ENCODE results near the gene PXDN.

Gene PXDN

GRCh38 chr2:1754461-1755170, 10.3 kb upstream of the PXDN start:
- no peak for DNase-seq

GRCh38 chr2:1754046-1754445, 9.7 kb upstream of the PXDN start:
- DNase-seq: no peak

DNA sequence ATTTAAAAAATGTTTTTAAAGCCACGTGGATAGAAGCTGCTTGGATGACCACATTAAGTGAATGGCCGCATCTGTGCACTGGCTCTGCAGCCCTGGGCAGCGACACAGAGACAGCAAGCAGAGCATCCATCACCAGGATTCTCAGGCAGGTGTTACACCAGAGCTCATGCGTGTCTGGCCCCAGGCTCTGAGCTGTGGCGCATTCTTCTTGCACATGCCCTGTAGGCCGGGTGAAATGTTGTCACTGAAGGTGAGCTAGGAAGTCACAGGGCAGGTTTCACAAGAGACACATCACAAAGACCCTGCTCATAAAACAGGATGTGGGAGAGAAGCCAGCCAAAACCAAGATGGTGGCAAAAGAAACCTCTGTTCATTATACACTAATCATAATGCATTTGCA, 8.4 kb upstream of the PXDN start:
- no peak for DNase-seq

DNA sequence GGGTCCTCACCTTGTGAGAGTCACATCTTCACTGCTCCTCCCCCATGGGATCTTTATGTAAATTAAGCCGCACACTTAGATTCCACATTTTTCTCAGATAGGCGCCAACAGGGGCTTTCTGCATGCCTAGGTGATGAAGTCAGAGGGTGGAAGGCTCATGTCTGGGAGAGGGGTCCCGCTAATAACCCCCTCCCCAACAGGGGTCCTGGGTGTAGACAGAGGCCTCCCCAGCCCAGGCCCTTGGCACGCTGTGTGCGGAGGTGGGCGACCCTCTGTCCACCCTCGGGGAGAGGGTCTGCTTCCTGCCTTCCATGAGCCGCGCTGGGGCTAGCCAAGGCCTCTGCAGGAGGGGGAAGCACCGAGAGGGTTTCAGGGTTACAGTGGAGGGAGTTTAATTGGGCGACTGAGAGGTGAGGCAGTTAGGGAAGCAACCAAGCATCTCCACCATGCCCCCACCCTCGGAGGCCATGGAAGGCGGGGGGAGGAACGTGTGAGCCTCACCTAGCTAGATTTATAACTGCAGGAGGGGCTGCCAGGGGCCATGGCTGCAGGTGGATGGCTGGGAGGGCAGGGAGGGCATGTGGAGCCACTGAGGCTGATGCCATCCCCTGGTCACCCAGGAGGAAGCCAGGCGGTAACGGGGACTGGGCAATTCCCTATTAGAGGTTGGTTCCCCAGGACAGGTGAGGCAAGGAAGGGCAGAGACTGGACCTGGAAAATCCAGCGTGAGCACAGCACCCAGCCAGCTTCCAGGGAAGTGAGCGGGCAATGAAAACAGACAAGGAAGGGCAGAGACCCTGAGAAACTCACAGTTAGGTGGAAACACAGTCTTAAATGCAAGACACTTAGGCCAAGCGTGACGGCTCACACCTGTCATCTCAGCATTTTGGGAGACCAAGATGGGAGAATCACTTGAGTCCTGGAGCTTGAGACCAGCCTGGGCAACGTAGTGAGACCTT, 7.7 kb upstream of the PXDN start:
- no peak for DNase-seq

GRCh38 chr2:1750933-1751766, 6.8 kb upstream of the PXDN start:
- peak; percentile 64 for DNase-seq

- DNase-seq: no peak
These were observed 6.1 kb upstream of the PXDN start for GRCh38 chr2:1750270-1750932.

DNA sequence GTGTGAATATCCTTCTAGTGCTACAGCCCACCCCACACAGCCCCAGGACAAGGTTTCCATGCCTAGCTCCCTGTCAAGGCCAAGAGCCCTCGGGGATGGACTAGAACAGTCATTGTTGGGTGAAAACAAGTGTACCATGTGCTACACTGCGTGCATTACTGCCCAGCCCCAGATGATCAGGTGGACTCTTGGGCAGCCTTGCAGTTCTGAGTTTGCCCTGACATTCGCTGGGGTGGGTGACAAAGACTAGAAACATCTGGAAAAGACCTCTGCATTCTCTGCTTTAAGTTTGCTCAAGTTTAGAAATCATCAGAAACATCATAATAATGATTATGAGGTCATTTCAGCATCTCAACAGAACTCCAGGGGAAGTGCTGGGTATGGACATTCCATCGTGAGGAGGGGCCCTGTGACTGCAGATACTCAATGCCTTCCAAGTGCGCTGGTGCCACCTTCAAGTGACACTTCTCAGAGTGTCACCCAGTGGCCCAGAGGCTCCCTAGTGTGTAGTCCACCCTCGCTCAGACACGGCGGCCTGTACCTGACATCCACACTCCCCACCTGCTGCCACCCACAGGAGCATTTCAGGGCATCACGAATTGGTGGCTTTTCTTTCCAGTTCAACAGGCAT, 5.3 kb upstream of the PXDN start:
- DNase-seq: no peak

DNA sequence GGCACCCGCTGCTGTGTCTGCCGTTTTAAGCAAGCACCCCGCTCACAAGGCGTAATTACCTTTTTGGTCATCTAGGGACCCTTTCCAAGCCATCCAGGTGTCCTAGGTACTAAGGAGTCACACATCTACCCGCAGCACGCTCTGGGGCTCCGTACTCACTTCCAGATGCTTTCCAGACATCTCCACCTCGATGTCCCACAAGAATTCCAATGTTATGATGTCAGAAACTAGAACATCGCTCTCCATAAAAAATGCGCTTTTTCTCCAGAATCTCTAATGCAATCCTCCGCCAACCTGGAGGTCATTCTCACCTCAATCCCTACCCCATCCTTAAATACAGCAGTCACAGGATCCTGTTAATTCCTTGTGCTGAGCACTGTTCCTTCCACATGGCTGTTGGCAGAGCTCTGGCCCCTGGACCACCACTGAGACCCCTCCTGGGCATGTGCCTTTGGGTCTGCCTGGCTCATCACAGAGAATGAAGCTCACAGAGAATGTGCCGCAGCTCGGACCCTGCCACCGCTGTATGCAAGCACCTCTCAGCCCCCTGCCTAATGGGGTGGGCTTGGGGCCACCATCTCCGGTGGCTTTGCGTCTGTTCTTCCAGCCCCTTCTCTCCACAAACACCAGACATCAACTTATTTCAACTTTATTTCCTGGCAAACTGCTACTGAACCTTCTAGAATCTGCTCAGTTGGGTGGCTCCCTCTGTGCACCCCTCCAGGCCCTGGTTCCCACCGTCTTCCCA, 4.6 kb upstream of the PXDN start:
- no peak for DNase-seq

GRCh38 chr2:1748176-1748740, 3.9 kb upstream of the PXDN start:
- DNase-seq: no peak

GRCh38 chr2:1747065-1747941, 3.0 kb upstream of the PXDN start:
- DNase-seq: no peak

DNA sequence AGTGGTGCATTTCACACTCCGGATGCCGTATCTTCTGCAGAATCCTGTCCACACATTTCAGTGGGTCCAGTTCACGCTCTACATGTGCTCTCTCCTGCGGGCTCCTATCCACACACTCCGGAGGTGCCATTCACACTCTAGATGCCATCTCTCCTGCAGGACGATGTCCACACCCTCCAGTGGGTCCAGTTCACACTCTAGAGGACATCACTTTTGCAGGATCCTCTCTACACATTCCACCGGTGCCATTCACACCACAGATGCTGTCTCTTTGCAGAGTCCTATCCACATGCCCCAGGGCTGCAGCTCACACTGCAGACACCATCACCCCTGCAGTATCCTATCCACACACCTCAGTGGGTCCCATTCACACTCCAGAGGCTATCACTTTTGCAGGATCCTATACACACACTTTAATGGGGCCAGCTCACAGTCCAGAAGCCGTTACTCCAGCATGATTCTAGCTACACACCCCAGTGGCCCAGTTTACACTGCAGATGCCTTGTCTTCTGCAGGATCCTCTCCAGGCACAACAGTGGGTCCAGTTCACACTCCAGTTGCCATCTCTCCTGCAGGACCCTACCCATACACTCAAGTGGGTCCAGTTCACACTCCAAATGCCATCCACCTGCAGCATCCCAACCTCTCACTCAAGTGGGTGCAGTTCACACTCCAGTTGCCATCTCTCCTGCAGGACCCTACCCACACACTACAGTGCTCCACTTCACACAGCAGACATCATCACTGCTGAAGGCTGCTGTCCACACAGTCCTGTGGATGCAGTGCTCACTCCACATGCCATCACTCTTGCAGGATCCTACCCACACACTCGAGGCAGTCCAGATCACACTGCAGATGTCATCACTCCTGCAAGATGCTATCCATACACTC, 2.1 kb upstream of the PXDN start:
- no peak for DNase-seq

DNA sequence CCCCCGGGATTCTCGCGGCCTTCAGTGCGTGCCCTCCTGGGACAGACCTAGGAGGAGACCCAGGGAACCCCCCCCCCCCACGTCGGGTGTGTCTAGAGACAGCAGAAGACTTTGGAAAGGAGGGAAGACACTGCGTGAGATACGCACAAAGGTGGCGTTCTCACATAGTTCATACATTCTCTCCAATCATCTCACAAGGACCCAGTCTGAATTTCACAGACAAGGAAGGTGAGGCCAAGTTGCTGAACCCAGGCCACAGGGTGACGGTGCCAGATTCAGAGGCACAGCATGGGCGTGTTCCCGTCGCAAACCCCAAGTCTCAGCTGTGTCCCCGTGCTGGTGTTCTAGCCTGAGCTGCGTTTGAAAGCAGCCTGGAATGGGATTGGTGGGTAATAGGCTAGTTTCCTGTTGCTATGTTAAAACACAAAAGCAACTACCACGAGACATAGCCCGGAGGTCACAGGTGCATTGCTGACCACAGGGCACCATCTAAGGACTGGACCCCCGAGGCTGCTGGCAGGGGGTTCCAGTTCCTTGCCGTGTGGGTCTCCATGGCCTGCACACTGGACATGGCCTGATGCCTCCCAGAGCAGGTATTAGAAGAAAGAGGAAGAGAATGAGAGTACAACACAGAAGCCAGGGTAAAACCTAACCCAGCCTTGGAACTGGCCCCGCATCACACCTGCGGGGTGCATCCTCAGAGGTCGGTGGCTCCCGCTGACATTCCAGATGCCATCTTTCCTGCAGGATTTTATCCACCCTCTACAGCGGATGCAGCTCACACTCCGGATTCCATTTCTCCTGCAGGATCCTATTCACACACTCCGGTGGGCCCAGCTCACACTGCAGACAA, 1.1 kb upstream of the PXDN start:
- DNase-seq: no peak

- no peak for DNase-seq
These were observed 217 bp downstream of the PXDN start for GRCh38 chr2:1744151-1744445.

DNA sequence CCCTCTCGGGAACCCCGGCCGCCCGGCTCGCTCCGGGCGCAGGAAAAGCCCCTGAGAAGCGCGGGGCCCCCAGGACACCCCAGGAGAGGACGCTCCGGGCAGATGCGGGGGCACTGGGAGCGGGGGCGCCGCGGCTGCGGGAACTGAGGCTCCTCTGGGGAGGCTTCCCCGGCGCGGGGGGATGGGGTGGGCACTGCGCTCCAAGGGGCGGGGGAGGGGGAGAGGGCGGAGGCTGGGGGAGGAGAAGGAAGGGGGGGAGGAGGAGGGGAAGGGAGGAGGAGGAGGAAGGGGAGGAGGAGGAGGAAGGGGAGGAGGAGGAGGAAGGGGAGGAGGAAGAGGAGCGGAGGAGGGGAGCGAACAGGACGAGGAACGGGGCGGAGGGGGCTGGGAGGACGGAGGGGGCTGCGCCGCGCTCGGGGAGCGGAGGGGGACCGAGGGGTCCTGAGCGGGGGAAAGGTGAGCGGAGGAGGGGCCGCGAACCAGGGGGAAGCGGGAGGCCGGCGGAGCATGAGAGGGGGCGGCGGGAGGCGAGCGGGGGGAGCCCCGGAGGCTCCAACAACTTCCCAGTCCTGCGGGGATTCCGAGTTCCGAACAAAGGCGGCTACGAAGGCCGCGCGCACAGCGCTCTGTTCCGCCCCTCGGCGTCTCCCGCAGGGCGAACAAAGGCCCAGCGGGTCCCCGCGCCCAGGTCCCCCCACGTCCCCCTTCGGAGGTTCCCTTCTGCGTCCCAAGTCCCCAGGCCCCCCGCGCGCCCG, 742 bp downstream of the PXDN start:
- no peak for DNase-seq

DNA sequence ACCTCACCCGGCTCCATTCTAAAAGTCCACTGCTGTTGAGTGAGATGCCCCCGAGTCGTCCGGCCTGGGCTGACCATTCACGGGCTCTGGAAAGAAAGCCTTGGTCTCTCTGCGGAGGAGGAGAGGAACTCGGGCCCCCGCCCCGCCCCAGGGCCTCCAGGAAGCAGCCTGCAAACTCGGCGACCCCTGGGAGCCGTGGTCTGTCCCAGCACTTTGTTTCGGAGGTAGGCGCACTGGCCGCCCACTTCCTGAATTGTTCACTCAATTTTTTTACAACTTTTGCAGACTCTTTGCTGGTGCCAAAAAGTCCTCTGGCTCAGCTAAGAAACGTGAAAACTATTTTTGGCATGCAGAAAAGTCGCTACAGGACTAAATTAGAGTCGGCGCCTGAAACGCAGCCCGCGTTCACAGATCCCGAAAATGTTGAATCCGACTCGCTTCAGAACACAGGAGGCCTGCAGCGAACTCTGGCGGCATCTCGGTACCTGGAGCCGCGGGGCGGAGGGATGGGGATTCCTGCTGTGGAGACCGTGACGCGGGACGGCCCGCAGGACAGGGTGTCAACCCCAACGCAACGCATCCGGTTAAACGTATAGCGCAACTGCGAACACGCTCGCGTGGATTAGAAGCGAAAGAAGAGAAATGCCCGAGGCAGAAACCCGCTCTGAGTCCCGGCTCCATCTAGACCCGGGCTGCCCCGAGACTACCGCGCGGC, 1.5 kb downstream of the PXDN start:
- no peak for DNase-seq

DNA sequence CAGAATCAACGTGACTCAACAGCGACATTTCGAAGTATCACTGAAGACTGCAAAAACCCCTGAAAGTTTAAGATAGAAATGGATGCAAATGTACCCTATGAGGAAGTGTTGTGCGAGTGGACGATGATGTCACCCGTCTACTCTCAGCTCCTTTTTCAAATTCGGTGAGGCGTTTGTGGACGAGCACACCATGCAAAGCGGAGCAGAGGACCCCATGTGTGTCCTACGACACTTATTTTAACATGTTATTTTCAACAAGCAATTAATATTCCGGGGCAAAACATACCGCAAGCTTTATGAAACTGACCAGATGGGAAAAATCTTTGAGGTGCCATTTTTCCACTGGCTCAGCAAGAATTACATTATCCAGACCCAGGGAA, 2.0 kb downstream of the PXDN start:
- DNase-seq: no peak

GRCh38 chr2:1741851-1742250, 2.5 kb downstream of the PXDN start:
- DNase-seq: no peak
